ENCODE results near the gene LDHB.

GRCh38 chr12:21599143-21599999, 58.3 kb downstream of the LDHB start:
- TF ChIP-seq CTCF (IDR thresholded peaks at IDR 0.05), result no peak
- TF ChIP-seq POLR2AphosphoS5 (IDR thresholded peaks at IDR 0.05), result no peak
- no peak for TF ChIP-seq POLR2A (IDR thresholded peaks at IDR 0.05)

All from sigmoid colon (tissue), 4 donors.